Neural cell (in vitro differentiated cells): Measurements from ENCODE around the gene SHF.

Experiments used
- CTCF ChIP-seq: fragments of 450-650 bp; IDR thresholded peaks from 2 replicates; pipeline ENCODE4 v1.5.1; 2014; ENCODE audit warnings: antibody characterized with exemption, mild to moderate bottlenecking, moderate library complexity; ENCODE audit not compliant: poor library complexity, severe bottlenecking
- EZH2 ChIP-seq: fragments of 200-600, 300-800 bp; shearing (Covaris generic), sonication (generic); IDR thresholded peaks from 2 replicates; pipeline ENCODE4 v1.6.1; 2014; ENCODE audit warnings: antibody characterized with exemption, low read length, borderline replicate concordance, mild to moderate bottlenecking; ENCODE audit not compliant: insufficient read depth, poor library complexity, severe bottlenecking
- POLR2AphosphoS5 ChIP-seq: IDR thresholded peaks from 2 replicates; pipeline ENCODE4 v1.6.1; 2012
- RAD21 ChIP-seq: fragments of 450-650 bp; conservative IDR thresholded peaks from 2 replicates; pipeline ENCODE4 v1.6.1; 2014; ENCODE audit warnings: antibody characterized with exemption, mild to moderate bottlenecking, moderate library complexity
- TAF1 ChIP-seq: IDR thresholded peaks from 2 replicates; pipeline ENCODE4 v1.6.1; 2012; ENCODE audit warnings: low read depth
- TF ChIP-seq, protein P1 (sequence below): IDR thresholded peaks from 2 replicates; pipeline ENCODE4 v1.6.1; 2012; ENCODE audit warnings: borderline replicate concordance

- TF ChIP-seq CTCF (no peak), POLR2AphosphoS5 (no peak), TAF1 (no peak), EZH2 (no peak), RAD21 (no peak)
- TF ChIP-seq, protein P1, sequence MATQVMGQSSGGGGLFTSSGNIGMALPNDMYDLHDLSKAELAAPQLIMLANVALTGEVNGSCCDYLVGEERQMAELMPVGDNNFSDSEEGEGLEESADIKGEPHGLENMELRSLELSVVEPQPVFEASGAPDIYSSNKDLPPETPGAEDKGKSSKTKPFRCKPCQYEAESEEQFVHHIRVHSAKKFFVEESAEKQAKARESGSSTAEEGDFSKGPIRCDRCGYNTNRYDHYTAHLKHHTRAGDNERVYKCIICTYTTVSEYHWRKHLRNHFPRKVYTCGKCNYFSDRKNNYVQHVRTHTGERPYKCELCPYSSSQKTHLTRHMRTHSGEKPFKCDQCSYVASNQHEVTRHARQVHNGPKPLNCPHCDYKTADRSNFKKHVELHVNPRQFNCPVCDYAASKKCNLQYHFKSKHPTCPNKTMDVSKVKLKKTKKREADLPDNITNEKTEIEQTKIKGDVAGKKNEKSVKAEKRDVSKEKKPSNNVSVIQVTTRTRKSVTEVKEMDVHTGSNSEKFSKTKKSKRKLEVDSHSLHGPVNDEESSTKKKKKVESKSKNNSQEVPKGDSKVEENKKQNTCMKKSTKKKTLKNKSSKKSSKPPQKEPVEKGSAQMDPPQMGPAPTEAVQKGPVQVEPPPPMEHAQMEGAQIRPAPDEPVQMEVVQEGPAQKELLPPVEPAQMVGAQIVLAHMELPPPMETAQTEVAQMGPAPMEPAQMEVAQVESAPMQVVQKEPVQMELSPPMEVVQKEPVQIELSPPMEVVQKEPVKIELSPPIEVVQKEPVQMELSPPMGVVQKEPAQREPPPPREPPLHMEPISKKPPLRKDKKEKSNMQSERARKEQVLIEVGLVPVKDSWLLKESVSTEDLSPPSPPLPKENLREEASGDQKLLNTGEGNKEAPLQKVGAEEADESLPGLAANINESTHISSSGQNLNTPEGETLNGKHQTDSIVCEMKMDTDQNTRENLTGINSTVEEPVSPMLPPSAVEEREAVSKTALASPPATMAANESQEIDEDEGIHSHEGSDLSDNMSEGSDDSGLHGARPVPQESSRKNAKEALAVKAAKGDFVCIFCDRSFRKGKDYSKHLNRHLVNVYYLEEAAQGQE, result no peak
Observed at GRCh38 chr15:45133561-45133920, 54.2 kb downstream of the SHF start.
